GM18868 (cell line): ENCODE measurements around the gene RCBTB1.
"Not testable (repeated sequence)": the region's sequence is repeated elsewhere in the genome, so short reads cannot be mapped to it uniquely, and the experiment has no call there.

Experiments used
- ATAC-seq: cut with Tn5 transposase; IDR thresholded peaks from one replicate; pipeline ENCODE4 v1.9.1; 2021; ENCODE audit warnings: mild to moderate bottlenecking, moderate library complexity; ENCODE audit not compliant: unreplicated experiment

Gene RCBTB1

DNA sequence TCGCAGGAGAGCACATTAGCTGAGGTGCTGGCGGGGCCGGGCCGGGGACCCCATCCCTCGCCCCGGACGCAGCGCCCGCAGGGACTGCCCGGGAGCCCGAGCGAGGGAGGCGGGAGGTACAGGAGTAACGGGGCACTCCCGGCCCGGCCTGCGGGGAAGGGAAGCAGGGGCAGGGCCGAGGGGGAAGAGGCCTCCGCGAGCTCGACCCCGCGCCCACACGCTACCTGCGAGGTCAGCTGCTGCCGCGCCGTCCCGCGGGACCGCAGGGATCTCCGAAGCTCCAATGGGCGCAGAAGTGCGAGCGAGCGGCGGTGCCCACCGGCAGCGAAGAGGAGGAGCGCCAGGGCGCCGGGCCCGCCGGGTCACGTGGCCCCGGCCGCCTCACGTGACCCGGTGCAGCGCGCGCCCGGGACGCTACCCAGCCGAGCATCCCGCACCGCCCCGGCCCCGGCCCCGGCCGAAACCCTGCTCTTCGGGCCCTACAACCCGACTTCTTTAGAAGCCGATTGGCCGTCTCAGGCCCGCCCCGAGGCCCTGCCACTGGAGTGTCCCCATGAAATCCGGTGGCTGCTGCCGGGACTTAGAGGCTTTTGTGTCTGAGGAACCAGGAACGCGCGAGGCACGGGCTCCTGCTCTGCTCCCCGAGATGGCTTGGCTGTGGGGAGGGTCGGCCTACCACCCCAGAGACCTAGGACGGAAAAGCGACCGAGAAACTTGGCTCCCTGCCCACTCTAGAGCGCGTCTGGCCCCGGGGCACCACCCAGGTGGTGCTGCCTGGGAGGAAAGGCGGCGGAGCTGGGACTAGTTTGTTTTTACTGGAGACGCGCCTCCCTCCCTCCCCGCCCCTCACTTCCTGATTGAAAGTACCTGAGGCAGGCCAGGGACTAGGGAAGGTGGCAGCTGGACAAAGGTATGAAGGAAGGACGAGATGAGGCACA is at the start of gene RCBTB1:
Gene RCBTB1, minus strand, starts transcription at position 339 of the 938 bp plus-strand sequence. CDS start 18,279 bp downstream, outside the sequence.
- peak; percentile 92 for ATAC-seq

DNA sequence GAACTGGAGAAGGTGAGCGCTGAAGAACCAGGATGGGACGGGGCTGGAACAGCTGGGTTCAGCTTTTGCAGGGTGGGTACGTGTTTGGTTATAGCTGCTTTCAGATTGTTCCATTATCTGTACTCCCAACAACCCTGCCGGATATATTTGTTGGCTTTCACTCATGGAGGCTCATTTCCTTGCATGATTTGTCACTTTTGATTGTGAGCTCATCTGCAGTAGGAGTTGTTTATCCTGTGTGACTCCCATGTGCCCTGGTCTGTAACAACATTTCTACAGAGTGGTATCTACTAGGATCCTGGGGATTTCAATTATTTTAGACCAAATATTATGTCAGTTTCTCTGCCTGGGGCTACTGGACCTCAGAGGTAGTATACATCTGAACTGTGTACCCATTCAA is 48.4 kb upstream of the RCBTB1 start:
- no peak for ATAC-seq

DNA sequence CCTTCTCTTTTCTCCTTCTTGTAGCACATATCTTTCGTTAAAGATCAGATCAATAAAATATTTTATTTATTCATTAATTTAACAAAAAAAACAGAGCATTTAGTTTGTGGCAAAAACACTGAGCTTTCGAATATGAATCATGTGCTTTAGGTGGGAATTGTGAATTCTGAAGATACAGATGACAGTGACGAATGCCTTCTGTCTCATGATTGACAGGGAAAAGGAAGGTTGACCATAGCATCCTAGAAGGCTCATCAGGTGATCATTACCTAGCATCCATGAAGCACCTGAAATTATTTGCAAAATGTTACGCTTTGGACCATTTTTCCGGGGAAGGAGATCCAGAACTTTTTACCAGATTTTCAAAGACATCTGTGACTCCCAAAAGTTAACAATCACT is 46.8 kb upstream of the RCBTB1 start:
- no peak for ATAC-seq

DNA sequence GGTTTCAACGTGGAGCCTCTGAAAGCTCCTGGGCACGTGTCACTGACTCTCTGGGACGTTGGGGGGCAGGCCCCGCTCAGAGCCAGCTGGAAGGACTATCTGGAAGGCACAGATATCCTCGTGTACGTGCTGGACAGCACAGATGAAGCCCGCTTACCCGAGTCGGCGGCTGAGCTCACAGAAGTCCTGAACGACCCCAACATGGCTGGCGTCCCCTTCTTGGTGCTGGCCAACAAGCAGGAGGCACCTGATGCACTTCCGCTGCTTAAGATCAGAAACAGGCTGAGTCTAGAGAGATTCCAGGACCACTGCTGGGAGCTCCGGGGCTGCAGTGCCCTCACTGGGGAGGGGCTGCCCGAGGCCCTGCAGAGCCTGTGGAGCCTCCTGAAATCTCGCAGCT is 45.2 kb upstream of the RCBTB1 start:
- ATAC-seq: no peak

DNA sequence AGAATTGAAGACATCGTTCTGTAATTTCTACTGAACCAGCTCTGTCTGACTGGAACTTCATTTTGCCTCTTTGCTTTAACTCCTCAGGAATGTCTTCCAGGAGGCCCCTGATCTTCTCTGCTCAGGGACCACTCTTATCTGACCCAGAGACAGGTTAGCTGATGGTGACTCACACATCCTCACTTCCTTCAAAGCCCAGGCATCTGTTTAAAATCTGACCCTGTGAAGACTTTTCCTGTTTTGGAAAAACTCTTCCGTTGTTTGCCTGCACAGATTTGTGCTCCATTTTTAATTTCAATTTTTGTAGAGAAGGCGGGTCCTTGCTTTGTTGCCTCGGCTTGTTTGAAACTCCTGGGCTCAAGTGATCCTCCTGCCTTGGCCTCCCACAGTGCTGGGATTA is 44.6 kb upstream of the RCBTB1 start:
- ATAC-seq: no peak

DNA sequence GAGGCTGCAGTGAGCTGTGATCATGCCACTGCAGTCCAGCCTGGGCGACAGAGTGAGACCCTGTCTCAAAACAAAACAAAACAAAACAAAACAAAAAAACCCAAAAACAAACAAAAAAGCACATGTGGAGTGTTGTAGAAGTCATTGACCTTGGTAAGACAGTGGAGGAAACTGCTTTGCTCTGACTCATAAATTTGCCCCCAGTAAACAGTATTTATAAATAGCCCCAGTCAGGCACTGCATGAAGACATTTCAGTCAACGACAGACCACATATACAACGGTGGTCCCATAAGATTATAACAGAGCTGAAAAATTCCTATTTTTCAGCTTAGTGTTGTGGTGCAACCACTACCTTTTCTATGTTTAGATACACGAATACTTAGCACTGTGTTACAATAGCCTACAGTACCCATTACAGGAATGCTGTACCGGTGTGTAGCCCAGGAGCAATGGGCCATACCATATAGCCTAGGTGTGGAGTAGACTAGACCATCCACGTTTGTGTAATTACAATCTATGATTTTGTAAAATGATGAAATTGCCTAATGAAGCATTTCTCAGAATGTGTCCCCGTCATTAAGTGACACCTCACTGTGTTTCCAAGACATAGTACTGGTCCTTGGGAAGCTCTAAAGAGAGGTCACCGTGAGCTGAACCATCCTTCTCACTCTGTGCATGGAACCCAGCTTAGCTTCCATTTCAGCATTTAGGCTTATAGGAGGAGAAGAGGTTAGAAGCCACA is 44.0 kb upstream of the RCBTB1 start:
- no peak for ATAC-seq

DNA sequence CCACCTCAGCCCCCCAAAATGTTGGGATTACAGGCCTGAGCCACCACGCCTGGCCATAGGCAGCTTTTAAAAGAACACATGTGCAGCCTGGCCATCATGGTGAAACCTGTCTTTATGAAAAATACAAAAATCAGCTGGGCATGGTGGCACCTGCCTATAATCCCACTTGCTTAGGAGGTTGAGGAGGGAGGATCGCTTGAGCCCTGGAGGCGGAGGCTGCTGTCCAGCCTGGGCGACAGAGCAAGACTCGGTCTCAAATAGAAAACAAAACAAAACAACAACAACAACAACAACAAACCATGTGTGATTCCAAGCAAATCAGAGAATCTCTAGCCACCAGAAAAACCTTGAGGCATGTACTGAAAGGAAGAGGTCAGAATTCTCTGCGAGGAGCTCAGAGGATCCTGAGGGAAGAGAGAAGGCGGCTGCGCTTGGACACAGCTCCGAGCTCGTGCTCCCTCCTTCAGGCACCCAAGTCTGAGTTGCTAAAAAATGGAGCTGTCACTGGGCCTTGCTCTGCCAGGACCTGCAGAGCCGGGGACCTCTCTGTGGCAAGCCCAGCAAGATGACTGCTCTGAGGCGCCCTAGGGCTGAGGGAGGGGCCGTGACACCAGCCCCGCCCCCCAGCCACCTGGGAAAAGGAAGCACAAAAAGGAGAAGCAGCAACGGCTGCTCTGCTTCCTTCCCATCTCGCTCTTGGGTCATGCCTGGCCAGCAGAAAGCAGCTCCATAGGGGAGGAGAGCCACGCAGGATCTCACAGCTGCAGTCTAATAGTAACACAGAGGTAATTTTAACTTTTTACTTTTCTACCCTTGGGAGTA is 42.7 kb upstream of the RCBTB1 start, which contains the start of gene ARL11:
Gene ARL11, plus strand, starts transcription at position 677 of the 822 bp plus-strand sequence. CDS start 1,941 bp downstream, outside the sequence.
- peak; percentile 93 for ATAC-seq

DNA sequence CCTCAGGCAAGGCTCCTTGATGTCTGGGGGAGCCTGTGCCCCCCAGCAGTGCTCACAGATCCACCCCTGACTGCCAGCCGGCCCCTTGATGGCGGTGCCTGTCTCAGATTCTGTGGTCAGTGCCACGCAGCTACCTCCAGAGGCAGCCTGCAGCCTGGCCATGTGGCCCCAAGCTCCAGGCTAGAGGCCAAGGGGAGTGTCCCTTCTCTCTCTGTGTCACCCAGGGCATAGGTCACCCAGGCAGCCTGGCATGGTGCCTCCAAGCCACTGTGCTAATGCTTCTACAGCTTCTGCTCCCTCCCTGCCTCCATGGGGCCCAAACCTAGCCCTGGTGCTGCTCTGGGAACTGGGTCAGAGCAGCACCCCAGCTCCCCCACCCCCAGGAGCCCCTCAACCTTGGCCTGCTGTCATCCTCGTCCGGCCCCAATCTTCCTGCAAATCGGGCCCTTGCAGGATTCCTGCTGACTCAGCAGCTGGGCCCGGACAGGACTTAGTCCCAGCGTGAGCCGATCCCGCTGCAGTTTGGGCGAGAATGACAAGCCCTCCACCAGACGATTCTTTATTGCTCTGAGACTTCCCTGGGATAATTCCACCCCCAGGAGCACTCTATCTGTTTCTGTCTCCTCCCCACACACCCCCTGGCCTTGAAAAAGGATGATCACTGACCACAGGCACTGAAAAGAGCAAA is 40.2 kb upstream of the RCBTB1 start:
- no peak for ATAC-seq

DNA sequence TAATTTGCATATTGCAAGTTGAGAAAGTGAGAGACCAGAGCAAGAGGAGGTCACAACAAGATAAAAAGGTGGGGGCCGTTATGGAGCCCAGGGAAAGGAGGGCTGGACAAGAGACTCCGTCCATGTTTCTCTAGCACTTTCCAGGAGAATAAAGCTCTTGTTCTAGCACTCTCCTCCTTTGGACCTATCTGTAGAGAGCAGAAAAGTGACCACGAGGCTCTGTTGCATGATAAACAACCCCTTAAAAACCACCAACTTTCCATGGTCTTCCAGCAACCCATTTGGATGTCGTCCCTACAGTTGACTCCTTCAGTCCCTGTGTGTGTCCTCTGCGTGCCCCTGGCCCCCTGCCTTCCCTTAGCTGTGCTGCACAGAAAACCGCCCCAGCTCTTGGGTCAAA is 38.9 kb upstream of the RCBTB1 start:
- ATAC-seq: no peak

DNA sequence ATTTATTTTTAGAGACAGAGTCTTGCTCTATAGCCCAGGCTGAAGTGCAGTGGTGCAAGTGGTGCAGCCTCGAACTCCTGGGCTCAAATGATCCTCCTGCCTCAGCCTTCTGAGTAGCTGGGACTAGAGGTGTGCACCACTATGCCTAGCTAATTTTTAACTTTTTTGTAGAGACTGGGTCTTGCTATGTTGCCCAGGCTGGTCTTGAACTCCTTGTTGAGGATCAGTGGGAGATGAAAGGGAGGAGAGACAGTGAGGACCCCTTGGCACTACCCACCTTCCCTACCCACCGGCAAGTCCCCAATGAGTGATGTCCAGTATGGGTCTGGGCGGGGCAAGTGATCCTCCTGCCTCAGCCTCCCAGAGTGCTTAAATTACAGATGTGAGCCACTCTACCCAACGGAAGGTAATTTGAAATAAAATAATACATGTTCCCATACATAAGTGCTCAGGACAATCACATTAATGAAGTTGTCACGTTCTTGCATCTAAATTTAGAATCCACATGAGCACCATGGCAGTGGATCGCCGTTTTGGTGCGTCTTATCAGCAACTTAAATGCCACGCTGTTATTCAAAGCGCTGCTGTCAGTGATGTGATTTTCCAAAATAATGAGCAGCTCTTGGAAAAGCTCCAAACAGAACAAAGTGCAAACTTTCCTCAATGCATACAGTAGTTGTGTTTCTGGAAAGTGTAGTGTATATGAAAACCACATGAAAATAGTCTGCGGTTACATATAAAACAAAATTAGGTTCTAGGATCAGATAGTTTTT is 37.0 kb upstream of the RCBTB1 start:
- no peak for ATAC-seq

DNA sequence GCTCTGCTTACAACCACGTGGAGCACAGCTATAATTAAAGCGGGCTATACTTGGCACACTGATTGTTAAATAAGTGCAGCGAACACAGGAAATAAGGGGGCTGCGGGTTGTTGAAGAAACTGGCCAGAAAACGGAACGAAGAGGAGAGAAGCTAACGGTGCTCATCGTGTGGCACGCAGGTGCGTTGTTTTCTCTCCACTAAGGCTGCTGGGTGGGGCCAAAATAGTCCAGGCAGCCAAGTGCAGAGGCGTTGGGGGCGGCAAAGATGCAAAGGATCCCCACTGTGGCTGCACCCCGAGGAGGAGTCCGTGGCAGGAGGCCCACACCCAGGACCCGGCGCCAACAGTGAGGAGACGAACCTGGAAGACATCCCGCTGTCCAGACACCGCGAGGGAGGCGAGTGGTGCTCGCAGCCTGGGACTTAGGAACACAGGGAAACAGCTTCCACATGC is 34.8 kb upstream of the RCBTB1 start:
- ATAC-seq: peak; percentile 91

DNA sequence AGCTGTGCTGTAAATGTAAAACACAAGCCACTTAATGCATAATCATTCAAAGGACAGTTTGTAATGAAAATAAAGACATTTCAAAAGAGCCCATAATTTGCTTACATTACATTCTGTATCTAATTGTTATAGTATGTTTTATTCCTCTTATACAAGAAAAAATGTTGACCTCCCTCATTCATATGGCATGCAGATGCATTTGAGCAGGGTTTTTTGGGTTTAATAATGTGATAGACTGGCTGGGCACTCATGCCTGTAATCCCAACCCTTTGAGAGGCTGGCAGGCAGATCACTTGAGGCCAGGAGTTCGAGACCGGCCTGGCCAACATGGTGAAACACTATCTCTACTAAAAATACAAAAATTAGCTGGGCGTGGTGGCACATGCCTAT is 31.3 kb upstream of the RCBTB1 start:
- no peak for ATAC-seq

DNA sequence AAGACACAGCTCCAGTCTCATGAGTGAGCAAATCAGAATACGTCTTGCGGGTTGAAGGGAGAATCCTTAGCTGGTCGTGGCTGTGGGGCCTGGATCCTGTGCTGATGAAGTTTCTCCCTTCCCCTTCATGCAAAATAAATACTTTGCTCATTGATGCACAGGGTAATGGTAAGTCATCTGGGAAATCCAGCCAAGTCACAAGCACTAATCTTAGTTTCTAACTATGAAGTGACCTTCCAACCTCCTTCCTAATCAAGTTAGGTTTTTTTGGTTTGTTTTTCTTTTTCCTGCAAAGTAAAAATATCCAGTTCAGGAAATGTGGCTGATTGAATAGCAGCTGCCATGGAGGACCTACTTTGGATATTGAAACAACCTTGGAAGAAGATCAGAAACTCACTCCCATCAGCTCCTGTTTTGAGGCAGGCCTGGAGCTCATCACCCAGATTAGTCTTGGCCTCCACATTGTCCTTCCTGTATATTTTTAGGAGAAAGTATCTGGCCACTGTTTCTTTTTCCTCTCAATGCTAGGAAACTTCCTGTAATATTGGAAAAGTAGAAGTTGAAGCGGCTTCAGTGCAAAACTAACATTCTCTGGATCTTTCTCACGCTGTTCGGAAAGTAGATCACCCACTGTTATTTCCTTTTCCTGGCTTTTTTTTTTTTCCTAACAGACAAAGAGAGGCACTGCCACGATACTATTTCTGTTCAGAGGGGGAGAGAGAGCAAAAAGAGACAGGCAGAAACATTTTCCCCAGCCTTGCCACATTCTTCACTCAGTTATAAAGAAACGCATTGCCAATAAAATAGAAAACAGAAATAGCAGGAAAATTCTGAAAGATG is 30.7 kb upstream of the RCBTB1 start:
- no peak for ATAC-seq

DNA sequence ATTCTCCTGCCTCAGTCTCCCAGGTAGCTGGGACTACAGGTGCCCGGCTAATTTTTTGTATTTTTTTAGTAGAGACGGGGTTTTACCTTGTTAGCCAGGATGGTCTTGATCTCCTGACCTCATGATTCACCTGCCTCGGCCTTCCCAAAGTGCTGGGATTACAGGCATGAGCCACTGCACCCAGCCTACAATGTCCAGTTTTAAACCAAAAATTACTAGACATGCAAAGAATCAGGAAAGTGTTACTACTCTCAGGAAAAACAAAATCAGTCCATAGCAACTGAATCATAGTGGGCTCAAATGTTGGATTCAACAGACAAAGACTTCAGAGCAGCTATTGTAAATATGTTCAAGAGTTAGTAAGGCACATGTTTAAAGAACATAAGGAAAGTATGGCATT is 26.7 kb upstream of the RCBTB1 start:
- ATAC-seq: not testable (repeated sequence)

DNA sequence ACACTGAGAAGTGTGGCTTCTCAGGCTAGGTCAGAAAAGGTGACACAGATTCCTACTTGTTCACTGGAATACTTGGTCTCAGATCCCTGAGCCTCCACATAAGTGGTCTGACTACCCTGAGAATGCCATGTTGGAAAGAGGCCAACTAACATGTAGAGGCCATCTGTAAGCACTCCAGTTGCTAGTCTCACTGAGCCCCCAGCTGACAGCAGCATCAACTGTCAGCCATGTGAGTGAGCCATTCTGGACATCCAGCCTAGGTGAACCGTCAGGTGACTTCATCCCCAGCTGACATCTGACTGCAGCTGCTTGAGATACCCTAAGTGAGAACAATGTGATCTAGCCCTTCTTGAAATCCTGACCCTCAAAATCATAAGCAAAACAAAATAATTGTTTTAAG is 24.8 kb upstream of the RCBTB1 start:
- no peak for ATAC-seq

DNA sequence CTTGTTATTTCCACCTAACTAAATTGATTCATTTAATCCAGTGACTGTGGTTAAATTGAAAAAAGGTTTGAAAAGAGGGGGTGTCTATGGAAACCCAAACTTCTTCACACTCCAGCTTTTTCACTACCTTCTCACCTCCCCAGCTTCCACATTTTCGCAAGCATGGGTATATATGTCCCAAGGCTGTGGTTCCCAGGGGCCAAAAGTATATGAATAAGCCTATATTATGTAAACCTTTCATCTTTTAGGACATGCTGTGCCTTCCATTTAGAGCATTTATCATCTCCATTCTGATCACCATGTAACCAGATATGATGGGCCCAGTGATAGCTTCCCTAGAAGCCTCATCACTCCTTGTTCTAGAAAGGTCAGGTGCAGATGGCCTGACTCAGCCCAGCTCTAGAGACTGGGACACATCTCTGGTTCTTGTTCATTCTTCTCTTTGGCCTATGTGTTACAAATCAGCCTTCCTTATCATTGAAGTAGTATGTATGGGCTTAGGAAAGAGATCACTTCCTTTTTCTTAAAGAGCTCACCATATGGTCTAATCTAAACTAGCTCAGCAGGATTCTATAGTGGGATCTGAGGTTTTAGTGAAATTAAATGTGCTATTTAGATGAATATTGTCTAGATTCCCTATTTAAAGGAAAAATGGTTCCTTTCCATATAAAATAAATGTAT is 23.4 kb upstream of the RCBTB1 start:
- peak; percentile 54 for ATAC-seq

DNA sequence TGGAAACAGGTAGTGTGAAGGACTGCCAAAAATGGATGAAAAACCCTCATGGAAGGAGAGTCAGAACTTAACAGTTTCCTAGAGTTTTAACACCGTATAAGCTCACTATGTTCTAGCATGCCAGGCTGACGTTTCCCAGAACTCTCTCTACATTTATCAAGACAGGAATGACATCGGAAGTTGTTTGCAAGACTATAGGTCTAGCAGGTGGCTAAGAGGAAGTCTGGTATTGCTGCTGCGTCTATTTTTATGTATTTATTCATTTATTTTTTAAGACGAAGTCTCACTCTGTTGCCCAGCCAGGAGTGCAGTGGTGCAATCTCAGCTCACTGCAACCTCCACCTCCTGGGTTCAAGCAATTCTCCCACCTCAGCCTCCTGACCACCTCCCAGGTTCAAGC is 22.4 kb upstream of the RCBTB1 start:
- ATAC-seq: no peak
